Measurements from ENCODE around the gene COPB2.

GRCh38 chr3:139354661-139355060 is 34.8 kb downstream of the COPB2 start:
- TF ChIP-seq CTCF (IDR thresholded peaks at IDR 0.05; ENCODE audit: borderline replicate concordance, extremely low read depth, low read length, poor library complexity, severe bottlenecking) (no peak), EZH2 (IDR thresholded peaks at IDR 0.05; ENCODE audit: borderline replicate concordance, low read depth, low read length, severe bottlenecking) (no peak)

Measured in DND-41 (cell line).